Trophoblast cell (in vitro differentiated cells and primary cell): Measurements from ENCODE around the gene EXOC4.

ENCODE experiments used
- DNase-seq, 2 donors: peaks; one replicate each; pipeline ENCODE4 v3.0.0-alpha.2; 2016
- H2AFZ ChIP-seq: 2 replicates; pipeline ENCODE4 v1.6.1; 2013; ENCODE audit warnings: low read length, moderate library complexity, mild to moderate bottlenecking; ENCODE audit not compliant: insufficient read depth, poor library complexity
- H2AK5ac ChIP-seq: 2 replicates; pipeline ENCODE4 v1.6.1; 2013; ENCODE audit warnings: mild to moderate bottlenecking, low read length
- H2BK120ac ChIP-seq: 2 replicates; pipeline ENCODE4 v1.6.1; 2013; ENCODE audit warnings: low read length, mild to moderate bottlenecking, moderate library complexity; ENCODE audit not compliant: insufficient read depth, poor library complexity
- H2BK12ac ChIP-seq: 2 replicates; pipeline ENCODE4 v1.6.1; 2013; ENCODE audit warnings: mild to moderate bottlenecking, low read length, moderate library complexity
- H2BK5ac ChIP-seq: 2 replicates; pipeline ENCODE4 v1.6.1; 2013; ENCODE audit warnings: low read length, low read depth, moderate library complexity, mild to moderate bottlenecking; ENCODE audit not compliant: poor library complexity
- H3K14ac ChIP-seq: 2 replicates; pipeline ENCODE4 v1.6.1; 2013; ENCODE audit warnings: mild to moderate bottlenecking, low read length
- H3K18ac ChIP-seq: 2 replicates; pipeline ENCODE4 v1.6.1; 2013; ENCODE audit warnings: mild to moderate bottlenecking, low read length
- H3K23ac ChIP-seq: 2 replicates; pipeline ENCODE4 v1.6.1; 2013; ENCODE audit warnings: low read length
- H3K27ac ChIP-seq: 2 replicates; pipeline ENCODE4 v1.5.1; 2013; ENCODE audit warnings: low read depth, mild to moderate bottlenecking, inconsistent platforms, low read length, moderate library complexity
- H3K27me3 ChIP-seq: 2 replicates; pipeline ENCODE4 v1.6.1; 2013; ENCODE audit warnings: inconsistent platforms, mild to moderate bottlenecking, low read length, moderate library complexity; ENCODE audit not compliant: insufficient read depth
- H3K36me3 ChIP-seq, 2 experiments: 1 replicate in 1 of 2; 2 replicates in 1 of 2; pipeline ENCODE4 v1.6.1; 2013; ENCODE audit warnings: low read length in 2 of 2, mild to moderate bottlenecking in 2 of 2, moderate library complexity in 1 of 2; ENCODE audit not compliant: insufficient read depth in 2 of 2, control insufficient read depth in 1 of 2
- H3K4ac ChIP-seq: 2 replicates; pipeline ENCODE4 v1.6.1; 2013; ENCODE audit warnings: low read depth, mild to moderate bottlenecking, low read length, moderate library complexity
- H3K4me1 ChIP-seq, 2 experiments: 1 replicate in 1 of 2; 2 replicates in 1 of 2; pipeline ENCODE4 v1.6.1; 2013; ENCODE audit warnings: low read length in 2 of 2, mild to moderate bottlenecking in 2 of 2, moderate library complexity in 1 of 2; ENCODE audit not compliant: insufficient read depth in 2 of 2, control insufficient read depth in 1 of 2
- H3K4me2 ChIP-seq: 2 replicates; pipeline ENCODE4 v1.6.1; 2013; ENCODE audit warnings: inconsistent platforms, mild to moderate bottlenecking, low read length, moderate library complexity
- H3K4me3 ChIP-seq: 2 replicates; pipeline ENCODE4 v1.5.1; 2013; ENCODE audit warnings: mild to moderate bottlenecking, low read depth, low read length, inconsistent platforms
- H3K79me1 ChIP-seq: one replicate; pipeline ENCODE4 v1.6.1; 2013; ENCODE audit warnings: low read length
- H3K79me2 ChIP-seq: 2 replicates; pipeline ENCODE4 v1.6.1; 2013; ENCODE audit warnings: low read length, mild to moderate bottlenecking; ENCODE audit not compliant: control insufficient read depth, insufficient read depth, poor library complexity
- H3K9ac ChIP-seq: 2 replicates; pipeline ENCODE4 v1.6.1; 2013; ENCODE audit warnings: mild to moderate bottlenecking, low read length
- H3K9me3 ChIP-seq: 2 replicates; pipeline ENCODE4 v1.6.1; 2013; ENCODE audit warnings: low read depth, mild to moderate bottlenecking, control low read depth, inconsistent platforms, low read length; ENCODE audit not compliant: insufficient read depth
- H4K12ac ChIP-seq: 2 replicates; pipeline ENCODE4 v1.6.1; 2013; ENCODE audit warnings: low read depth, mild to moderate bottlenecking, low read length, moderate library complexity
- H4K8ac ChIP-seq: 2 replicates; pipeline ENCODE4 v1.6.1; 2013; ENCODE audit warnings: low read depth, mild to moderate bottlenecking, low read length, moderate library complexity
- H4K91ac ChIP-seq: one replicate; pipeline ENCODE4 v1.6.1; 2013; ENCODE audit warnings: low read depth, mild to moderate bottlenecking, low read length, moderate library complexity
- WGBS: extraction: QIAGEN DNeasy Blood & Tissue Kit; methylation state at CpG from one replicate; pipeline ENCODE4 v1.1.7; 2013; ENCODE audit warnings: missing lambda C conversion rate; ENCODE audit not compliant: insufficient read length, insufficient coverage; ENCODE audit errors: extremely low coverage; 5-methylcytosine and 5-hydroxymethylcytosine counted together

The EXOC4 gene

GRCh38 chr7:133549633-133550032 is 296.8 kb downstream of the EXOC4 start:
- H3K36me3 ChIP-seq: no peaks in the 10 kb centered on the region
- no peak overlapping the region for H3K9ac ChIP-seq
- no peak overlapping the region for H3K4me2 ChIP-seq
- H3K27ac ChIP-seq: no peak overlapping the region
- no peak overlapping the region for H2BK5ac ChIP-seq
- no peak overlapping the region for H3K4ac ChIP-seq
- H3K4me3 ChIP-seq: no peak overlapping the region
- no peak overlapping the region for H2AK5ac ChIP-seq
- no peaks in the 10 kb centered on the region for H3K79me2 ChIP-seq
- no peak overlapping the region for H4K91ac ChIP-seq
- H3K27me3 ChIP-seq: no peaks in the 10 kb centered on the region
- no peak overlapping the region for H2BK120ac ChIP-seq
- no peak overlapping the region for H3K23ac ChIP-seq
- no peak overlapping the region for H2AFZ ChIP-seq
- no peaks in the 10 kb centered on the region for H3K4me1 ChIP-seq
- no peak overlapping the region for H3K18ac ChIP-seq
- DNase-seq: no peak
- WGBS: no CpG with 5 or more reads among the region's 1 CpG
- H3K9me3 ChIP-seq: no peaks in the 10 kb centered on the region
- no peak overlapping the region for H4K12ac ChIP-seq
- no peak overlapping the region for H4K8ac ChIP-seq
- no peaks in the 10 kb centered on the region for H3K79me1 ChIP-seq
- H3K14ac ChIP-seq: no peak overlapping the region
- H2BK12ac ChIP-seq: no peak overlapping the region

GRCh38 chr7:133550145-133550544 is 297.3 kb downstream of the EXOC4 start:
- WGBS: no CpG with 5 or more reads among the region's 3 CpGs
- Histone ChIP-seq H3K9ac (no peak overlapping the region), H3K4me1 (no peaks in the 10 kb centered on the region), H4K91ac (no peak overlapping the region), H3K79me1 (no peaks in the 10 kb centered on the region), H3K27me3 (no peaks in the 10 kb centered on the region), H3K36me3 (no peaks in the 10 kb centered on the region), H2AFZ (no peak overlapping the region), H4K12ac (no peak overlapping the region), H4K8ac (no peak overlapping the region), H2BK120ac (no peak overlapping the region), H3K4me2 (no peak overlapping the region), H2BK12ac (no peak overlapping the region), H3K4ac (no peak overlapping the region), H3K14ac (no peak overlapping the region), H2BK5ac (no peak overlapping the region), H3K23ac (no peak overlapping the region), H2AK5ac (no peak overlapping the region), H3K27ac (no peak overlapping the region), H3K18ac (no peak overlapping the region), H3K79me2 (no peaks in the 10 kb centered on the region), H3K4me3 (no peak overlapping the region), H3K9me3 (no peaks in the 10 kb centered on the region)
- DNase-seq: no peak

GRCh38 chr7:133550811-133551210 is 297.9 kb downstream of the EXOC4 start:
- H3K36me3 ChIP-seq: no peaks in the 10 kb centered on the region
- WGBS: no CpG with 5 or more reads among the region's 4 CpGs
- no peak overlapping the region for H2AK5ac ChIP-seq
- no peak overlapping the region for H4K8ac ChIP-seq
- H3K4ac ChIP-seq: no peak overlapping the region
- no peaks in the 10 kb centered on the region for H3K9me3 ChIP-seq
- H3K4me3 ChIP-seq: no peak overlapping the region
- no peak overlapping the region for H3K4me2 ChIP-seq
- no peak overlapping the region for H2BK12ac ChIP-seq
- no peak overlapping the region for H2BK5ac ChIP-seq
- no peak for DNase-seq
- H3K27ac ChIP-seq: no peak overlapping the region
- H2AFZ ChIP-seq: no peak overlapping the region
- H3K9ac ChIP-seq: no peak overlapping the region
- H3K79me1 ChIP-seq: no peaks in the 10 kb centered on the region
- H4K12ac ChIP-seq: no peak overlapping the region
- no peak overlapping the region for H3K14ac ChIP-seq
- no peaks in the 10 kb centered on the region for H3K4me1 ChIP-seq
- H2BK120ac ChIP-seq: no peak overlapping the region
- no peak overlapping the region for H4K91ac ChIP-seq
- H3K27me3 ChIP-seq: no peaks in the 10 kb centered on the region
- no peaks in the 10 kb centered on the region for H3K79me2 ChIP-seq
- no peak overlapping the region for H3K23ac ChIP-seq
- no peak overlapping the region for H3K18ac ChIP-seq

GRCh38 chr7:133551466-133551865 is 298.6 kb downstream of the EXOC4 start:
- DNase-seq: no peak
- Histone ChIP-seq H3K4me3 (no peak overlapping the region), H3K4me2 (no peak overlapping the region), H3K14ac (no peak overlapping the region), H3K79me1 (no peaks in the 10 kb centered on the region), H3K27me3 (no peaks in the 10 kb centered on the region), H3K4me1 (no peaks in the 10 kb centered on the region), H3K9ac (no peak overlapping the region), H2AFZ (no peak overlapping the region), H2BK5ac (no peak overlapping the region), H3K23ac (no peak overlapping the region), H3K9me3 (no peaks in the 10 kb centered on the region), H2BK120ac (no peak overlapping the region), H3K79me2 (no peaks in the 10 kb centered on the region), H3K18ac (no peak overlapping the region), H2BK12ac (no peak overlapping the region), H4K12ac (no peak overlapping the region), H3K27ac (no peak overlapping the region), H4K91ac (no peak overlapping the region), H3K4ac (no peak overlapping the region), H2AK5ac (no peak overlapping the region), H4K8ac (no peak overlapping the region), H3K36me3 (no peaks in the 10 kb centered on the region)
- no CpG with 5 or more reads among the region's 4 CpGs for WGBS
